ENCODE measurements around the gene HCK.

The HCK gene

GRCh38 chr20:32125506-32125905 is 73.5 kb downstream of the HCK start:
- Histone ChIP-seq H4K20me1 (ENCODE audit: low read depth, low read length) (peaks cover 4% of the 10 kb centered on the region; the same call in 1 of the 2 replicates), H3K79me2 (ENCODE audit: insufficient read depth, low read length) (peaks cover 63% of the 10 kb centered on the region), H3K4me3 (ENCODE audit: insufficient read depth, low read length, poor library complexity, severe bottlenecking) (no peak overlapping the region), H3K36me3 (ENCODE audit: low read length) (0 out of 2 replicates have a peak, but pooled peaks cover 2% of the 10 kb centered on the region), H2AFZ (ENCODE audit: low read depth, low read length, severe bottlenecking) (no peak overlapping the region), H3F3A (ENCODE audit: insufficient read depth) (no peaks in the 10 kb centered on the region), H3K9me3 (ENCODE audit: insufficient read depth, low read length) (no peaks in the 10 kb centered on the region), H3K27ac (ENCODE audit: low read depth, low read length) (no peak overlapping the region), H3K4me2 (ENCODE audit: low read depth, low read length, poor library complexity, severe bottlenecking) (no peak overlapping the region), H3K9me2 (replicated peaks; ENCODE audit: insufficient read depth, low read length) (no peaks in the 10 kb centered on the region), H3K9ac (ENCODE audit: low read length) (no peak overlapping the region), H3K27me3 (ENCODE audit: low read length) (no peaks in the 10 kb centered on the region)
- no peak for TF ChIP-seq CTCF (IDR thresholded peaks at IDR 0.05; ENCODE audit: insufficient read depth, low read length, poor library complexity, severe bottlenecking)
- no peak for TF ChIP-seq EZH2phosphoT487 (conservative IDR thresholded peaks at IDR 0.05; ENCODE audit: low read length)

GRCh38 chr20:32126919-32127318 is 74.9 kb downstream of the HCK start:
- Histone ChIP-seq H3F3A (ENCODE audit: insufficient read depth) (no peaks in the 10 kb centered on the region), H3K9me2 (replicated peaks; ENCODE audit: insufficient read depth, low read length) (no peaks in the 10 kb centered on the region), H3K4me2 (ENCODE audit: low read depth, low read length, poor library complexity, severe bottlenecking) (no peak overlapping the region), H3K36me3 (ENCODE audit: low read length) (0 out of 2 replicates have a peak, but pooled peaks cover 2% of the 10 kb centered on the region), H3K9me3 (ENCODE audit: insufficient read depth, low read length) (no peaks in the 10 kb centered on the region), H3K4me3 (ENCODE audit: insufficient read depth, low read length, poor library complexity, severe bottlenecking) (no peak overlapping the region), H3K27me3 (ENCODE audit: low read length) (no peaks in the 10 kb centered on the region), H3K79me2 (ENCODE audit: insufficient read depth, low read length) (peaks cover 72% of the 10 kb centered on the region), H4K20me1 (ENCODE audit: low read depth, low read length) (peaks cover 4% of the 10 kb centered on the region; the same call in 1 of the 2 replicates), H3K27ac (ENCODE audit: low read depth, low read length) (no peak overlapping the region), H3K9ac (ENCODE audit: low read length) (no peak overlapping the region), H2AFZ (ENCODE audit: low read depth, low read length, severe bottlenecking) (no peak overlapping the region)
- no peak for TF ChIP-seq CTCF (IDR thresholded peaks at IDR 0.05; ENCODE audit: insufficient read depth, low read length, poor library complexity, severe bottlenecking)
- no peak for TF ChIP-seq EZH2phosphoT487 (conservative IDR thresholded peaks at IDR 0.05; ENCODE audit: low read length)

GRCh38 chr20:32127347-32127746 is 75.3 kb downstream of the HCK start:
- H3K79me2 ChIP-seq (ENCODE audit: insufficient read depth, low read length), result peaks cover 76% of the 10 kb centered on the region
- no peak overlapping the region for H3K4me2 ChIP-seq (ENCODE audit: low read depth, low read length, poor library complexity, severe bottlenecking)
- no peak overlapping the region for H3K9ac ChIP-seq (ENCODE audit: low read length)
- no peak overlapping the region for H2AFZ ChIP-seq (ENCODE audit: low read depth, low read length, severe bottlenecking)
- no peak overlapping the region for H3K27ac ChIP-seq (ENCODE audit: low read depth, low read length)
- H3K4me3 ChIP-seq (ENCODE audit: insufficient read depth, low read length, poor library complexity, severe bottlenecking), result no peak overlapping the region
- H3K36me3 ChIP-seq (ENCODE audit: low read length), result 0 out of 2 replicates have a peak, but pooled peaks cover 2% of the 10 kb centered on the region
- H3K9me2 ChIP-seq (replicated peaks; ENCODE audit: insufficient read depth, low read length), result no peaks in the 10 kb centered on the region
- no peak for TF ChIP-seq EZH2phosphoT487 (conservative IDR thresholded peaks at IDR 0.05; ENCODE audit: low read length)
- TF ChIP-seq CTCF (IDR thresholded peaks at IDR 0.05; ENCODE audit: insufficient read depth, low read length, poor library complexity, severe bottlenecking), result no peak
- peaks cover 4% of the 10 kb centered on the region; the same call in 1 of the 2 replicates for H4K20me1 ChIP-seq (ENCODE audit: low read depth, low read length)
- H3F3A ChIP-seq (ENCODE audit: insufficient read depth), result no peaks in the 10 kb centered on the region
- no peaks in the 10 kb centered on the region for H3K27me3 ChIP-seq (ENCODE audit: low read length)
- H3K9me3 ChIP-seq (ENCODE audit: insufficient read depth, low read length), result no peaks in the 10 kb centered on the region
